GM23338 (cell line): Measurements from ENCODE around the gene CTSW. TPM values are rescaled to one million over a fixed set of nuclear protein-coding genes. Genes with fewer than 3 reads are reported as not detected.

Experiments used
- ATAC-seq: fragments of 200-7000 bp; cut with Tn5 transposase; 3 replicates; pipeline ENCODE4 v1.9.1; 2020
- DNase-seq: peaks from one replicate; pipeline ENCODE4 v3.0.0-alpha.2; 2015; ENCODE audit warnings: low spot score
- H2AFZ ChIP-seq: fragments of 200-600 bp; sonication (generic); 2 replicates; pipeline ENCODE4 v1.8.0; 2016; ENCODE audit warnings: antibody characterized with exemption, mild to moderate bottlenecking, moderate library complexity
- H3F3A ChIP-seq: fragments of 200-600 bp; sonication (generic); replicated peaks from 2 replicates; pipeline ENCODE4 v1.8.0; 2017; ENCODE audit warnings: antibody characterized with exemption, mixed run types, low read depth
- H3K27ac ChIP-seq: fragments of 200-600 bp; sonication (generic); 2 replicates; pipeline ENCODE4 v1.6.1; 2016; ENCODE audit warnings: low read depth
- H3K27me3 ChIP-seq: fragments of 200-600 bp; sonication (generic); 2 replicates; pipeline ENCODE4 v1.8.0; 2016; ENCODE audit warnings: mild to moderate bottlenecking, mixed run types, moderate library complexity; ENCODE audit not compliant: insufficient read depth
- H3K36me3 ChIP-seq: fragments of 200-600 bp; sonication (generic); 2 replicates; pipeline ENCODE4 v1.8.0; 2016; ENCODE audit warnings: mild to moderate bottlenecking; ENCODE audit not compliant: insufficient read depth
- H3K4me1 ChIP-seq: fragments of 200-600 bp; sonication (generic); 2 replicates; pipeline ENCODE4 v1.8.0; 2016; ENCODE audit warnings: mild to moderate bottlenecking, moderate library complexity; ENCODE audit not compliant: insufficient read depth
- H3K4me2 ChIP-seq: fragments of 200-600 bp; sonication (generic); 2 replicates; pipeline ENCODE4 v1.7.1; 2017; ENCODE audit warnings: mixed run types
- H3K4me3 ChIP-seq: fragments of 200-600 bp; sonication (generic); 2 replicates; pipeline ENCODE4 v1.6.1; 2016; ENCODE audit warnings: mixed run types
- H3K79me2 ChIP-seq: fragments of 200-600 bp; sonication (generic); replicated peaks from 2 replicates; pipeline ENCODE4 v1.8.0; 2017; ENCODE audit warnings: mild to moderate bottlenecking; ENCODE audit not compliant: insufficient read depth
- H3K9me2 ChIP-seq: fragments of 200-600 bp; sonication (generic); 2 replicates; pipeline ENCODE4 v1.8.0; 2017; ENCODE audit not compliant: insufficient read depth
- H4K20me1 ChIP-seq: fragments of 200-600 bp; sonication (generic); replicated peaks from 2 replicates; pipeline ENCODE4 v1.8.0; 2017; ENCODE audit warnings: mild to moderate bottlenecking; ENCODE audit not compliant: insufficient read depth
- H3K27ac Mint-ChIP-seq: 2 replicates; pipeline ENCODE4 v1.8.0; 2020; ENCODE audit warnings: inconsistent platforms, mild to moderate bottlenecking, moderate library complexity, mixed read lengths
- H3K27me3 Mint-ChIP-seq: 3 replicates; pipeline ENCODE4 v1.8.0; 2022; ENCODE audit warnings: low read depth, mild to moderate bottlenecking, moderate library complexity, mixed read lengths, inconsistent platforms; ENCODE audit not compliant: insufficient read depth, poor library complexity
- H3K36me3 Mint-ChIP-seq: 3 replicates; pipeline ENCODE4 v1.8.0; 2021; ENCODE audit warnings: low read depth, mild to moderate bottlenecking, inconsistent platforms, moderate library complexity, mixed read lengths
- H3K4me1 Mint-ChIP-seq: 3 replicates; pipeline ENCODE4 v1.8.0; 2020; ENCODE audit warnings: mild to moderate bottlenecking, inconsistent platforms, mixed read lengths
- H3K4me3 Mint-ChIP-seq: 3 replicates; pipeline ENCODE4 v1.8.0; 2021; ENCODE audit warnings: moderate library complexity, mild to moderate bottlenecking, inconsistent platforms, mixed read lengths
- H3K9me3 Mint-ChIP-seq: 3 replicates; pipeline ENCODE4 v1.8.0; 2020; ENCODE audit warnings: moderate library complexity, mild to moderate bottlenecking, inconsistent platforms, mixed read lengths
- CREB1 ChIP-seq: fragments of 250-450 bp; sonication (Bioruptor Pico); IDR thresholded peaks from 2 replicates; pipeline ENCODE4 v1.5.0; 2020; ENCODE audit warnings: low read depth, mild to moderate bottlenecking, moderate library complexity
- EZH2 ChIP-seq: fragments of 200-600 bp; sonication (generic); IDR thresholded peaks from one replicate; pipeline ENCODE4 v1.8.0; 2017; ENCODE audit warnings: antibody characterized with exemption, mild to moderate bottlenecking, low read depth; ENCODE audit not compliant: unreplicated experiment
- EZH2phosphoT487 ChIP-seq: fragments of 200-600 bp; sonication (generic); IDR thresholded peaks from one replicate; pipeline ENCODE4 v1.8.1; 2018; ENCODE audit warnings: antibody characterized with exemption; ENCODE audit not compliant: unreplicated experiment
- JUNB ChIP-seq: IDR thresholded peaks from one replicate; pipeline ENCODE4 v1.6.1; 2016; ENCODE audit warnings: antibody characterized with exemption; ENCODE audit not compliant: unreplicated experiment
- NANOG ChIP-seq: IDR thresholded peaks from 2 replicates; pipeline ENCODE4 v1.6.1; 2016; ENCODE audit warnings: antibody characterized with exemption, borderline replicate concordance
- POLR2AphosphoS5 ChIP-seq: IDR thresholded peaks from 2 replicates; pipeline ENCODE4 v1.6.1; 2016; ENCODE audit warnings: antibody characterized with exemption, low read depth
- STAT1 ChIP-seq: IDR thresholded peaks from one replicate; pipeline ENCODE4 v1.6.1; 2016; ENCODE audit warnings: antibody characterized with exemption; ENCODE audit not compliant: unreplicated experiment
- ZNF114 ChIP-seq: fragments of 250-450 bp; sonication (Bioruptor Pico); IDR thresholded peaks from 2 replicates; pipeline ENCODE4 v1.5.0; 2020; ENCODE audit warnings: mild to moderate bottlenecking, moderate library complexity
- ZNF331 ChIP-seq: fragments of 250-450 bp; sonication (Bioruptor Pico); IDR thresholded peaks from 2 replicates; pipeline ENCODE4 v1.5.0; 2020; ENCODE audit warnings: low read depth, mild to moderate bottlenecking, moderate library complexity
- polyA plus RNA-seq: library from polyadenylated mRNA; unstranded; fragments of >200 nt; fragmentation: Nextera tagmentation; extraction: Ambion mirVana; gene quantifications from 2 replicates; pipeline ENCODE4 v1.2.1, GENCODE V29; 2016
- total RNA-seq: library from RNA; depleted of rRNA; stranded (reverse); fragments of >200 nt; shearing (Covaris generic); gene quantifications from 2 replicates; pipeline ENCODE4 v1.2.3, GENCODE V29; 2014
- TF ChIP-seq, protein P1 (sequence below): IDR thresholded peaks from 2 replicates; pipeline ENCODE4 v1.6.1; 2016; ENCODE audit warnings: antibody characterized with exemption
- TF ChIP-seq, protein P2 (sequence below), 2 experiments: fragments of 200-600 bp in 1 of 2; sonication (generic) in 1 of 2; conservative IDR thresholded peaks; 2 replicates each; pipeline versions ENCODE4 v1.5.1 to v1.6.1; 2016 to 2017; ENCODE audit warnings: antibody characterized with exemption in 2 of 2, low read depth in 2 of 2, mild to moderate bottlenecking in 2 of 2, moderate library complexity in 1 of 2
- TF ChIP-seq, protein P3 (sequence below): IDR thresholded peaks from one replicate; pipeline ENCODE4 v1.6.1; 2018; ENCODE audit warnings: antibody characterized with exemption; ENCODE audit not compliant: unreplicated experiment
- TF ChIP-seq, protein P4 (sequence below): fragments of 250-450 bp; sonication (Bioruptor Pico); IDR thresholded peaks from 2 replicates; pipeline ENCODE4 v1.5.0; 2020; ENCODE audit warnings: mild to moderate bottlenecking, moderate library complexity

Gene CTSW
- total and polyA plus RNA-seq, 2 experiments from 2014 or later, result not detected

DNA sequence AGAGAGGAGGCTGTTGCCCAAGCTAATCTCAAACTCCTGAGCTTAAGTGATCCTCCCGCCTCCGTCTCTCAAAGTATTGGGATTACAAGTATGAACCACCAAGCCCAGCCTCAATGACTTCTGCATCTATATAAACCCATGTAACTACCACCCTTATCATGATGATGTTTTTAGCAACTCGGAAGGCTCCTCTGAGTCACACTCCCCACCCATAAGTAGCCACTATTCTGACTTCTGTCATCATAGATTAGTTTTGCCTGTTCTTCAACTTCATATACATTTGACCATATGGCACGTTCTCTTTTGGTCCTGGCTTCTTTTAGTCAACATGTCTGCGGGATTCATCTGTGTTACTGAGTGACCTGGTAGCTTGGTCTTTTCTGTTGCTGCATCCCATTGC, 27.0 kb downstream of the CTSW start:
- ATAC-seq (no peak), DNase-seq (no peak)
- peaks cover 43% of the 10 kb centered on the region for H3K27me3 ChIP-seq
- H3K36me3 ChIP-seq, result no peaks in the 10 kb centered on the region
- H3F3A ChIP-seq, result no peaks in the 10 kb centered on the region
- H3K9me2 ChIP-seq, result no peaks in the 10 kb centered on the region
- TF ChIP-seq EZH2phosphoT487 (no peak), POLR2AphosphoS5 (no peak), ZNF331 (CRISPR knock-in tag) (no peak), NANOG (no peak), JUNB (no peak), ZNF114 (CRISPR knock-in tag) (no peak), EZH2 (no peak), CREB1 (CRISPR knock-in tag) (no peak), STAT1 (no peak)
- TF ChIP-seq, protein P1, sequence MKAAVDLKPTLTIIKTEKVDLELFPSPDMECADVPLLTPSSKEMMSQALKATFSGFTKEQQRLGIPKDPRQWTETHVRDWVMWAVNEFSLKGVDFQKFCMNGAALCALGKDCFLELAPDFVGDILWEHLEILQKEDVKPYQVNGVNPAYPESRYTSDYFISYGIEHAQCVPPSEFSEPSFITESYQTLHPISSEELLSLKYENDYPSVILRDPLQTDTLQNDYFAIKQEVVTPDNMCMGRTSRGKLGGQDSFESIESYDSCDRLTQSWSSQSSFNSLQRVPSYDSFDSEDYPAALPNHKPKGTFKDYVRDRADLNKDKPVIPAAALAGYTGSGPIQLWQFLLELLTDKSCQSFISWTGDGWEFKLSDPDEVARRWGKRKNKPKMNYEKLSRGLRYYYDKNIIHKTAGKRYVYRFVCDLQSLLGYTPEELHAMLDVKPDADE, result no peak
- TF ChIP-seq, protein P2, sequence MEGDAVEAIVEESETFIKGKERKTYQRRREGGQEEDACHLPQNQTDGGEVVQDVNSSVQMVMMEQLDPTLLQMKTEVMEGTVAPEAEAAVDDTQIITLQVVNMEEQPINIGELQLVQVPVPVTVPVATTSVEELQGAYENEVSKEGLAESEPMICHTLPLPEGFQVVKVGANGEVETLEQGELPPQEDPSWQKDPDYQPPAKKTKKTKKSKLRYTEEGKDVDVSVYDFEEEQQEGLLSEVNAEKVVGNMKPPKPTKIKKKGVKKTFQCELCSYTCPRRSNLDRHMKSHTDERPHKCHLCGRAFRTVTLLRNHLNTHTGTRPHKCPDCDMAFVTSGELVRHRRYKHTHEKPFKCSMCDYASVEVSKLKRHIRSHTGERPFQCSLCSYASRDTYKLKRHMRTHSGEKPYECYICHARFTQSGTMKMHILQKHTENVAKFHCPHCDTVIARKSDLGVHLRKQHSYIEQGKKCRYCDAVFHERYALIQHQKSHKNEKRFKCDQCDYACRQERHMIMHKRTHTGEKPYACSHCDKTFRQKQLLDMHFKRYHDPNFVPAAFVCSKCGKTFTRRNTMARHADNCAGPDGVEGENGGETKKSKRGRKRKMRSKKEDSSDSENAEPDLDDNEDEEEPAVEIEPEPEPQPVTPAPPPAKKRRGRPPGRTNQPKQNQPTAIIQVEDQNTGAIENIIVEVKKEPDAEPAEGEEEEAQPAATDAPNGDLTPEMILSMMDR (conservative IDR thresholded peaks at IDR 0.05; ENCODE audit: low read depth in 2 of 2), result no peak
- TF ChIP-seq, protein P3, sequence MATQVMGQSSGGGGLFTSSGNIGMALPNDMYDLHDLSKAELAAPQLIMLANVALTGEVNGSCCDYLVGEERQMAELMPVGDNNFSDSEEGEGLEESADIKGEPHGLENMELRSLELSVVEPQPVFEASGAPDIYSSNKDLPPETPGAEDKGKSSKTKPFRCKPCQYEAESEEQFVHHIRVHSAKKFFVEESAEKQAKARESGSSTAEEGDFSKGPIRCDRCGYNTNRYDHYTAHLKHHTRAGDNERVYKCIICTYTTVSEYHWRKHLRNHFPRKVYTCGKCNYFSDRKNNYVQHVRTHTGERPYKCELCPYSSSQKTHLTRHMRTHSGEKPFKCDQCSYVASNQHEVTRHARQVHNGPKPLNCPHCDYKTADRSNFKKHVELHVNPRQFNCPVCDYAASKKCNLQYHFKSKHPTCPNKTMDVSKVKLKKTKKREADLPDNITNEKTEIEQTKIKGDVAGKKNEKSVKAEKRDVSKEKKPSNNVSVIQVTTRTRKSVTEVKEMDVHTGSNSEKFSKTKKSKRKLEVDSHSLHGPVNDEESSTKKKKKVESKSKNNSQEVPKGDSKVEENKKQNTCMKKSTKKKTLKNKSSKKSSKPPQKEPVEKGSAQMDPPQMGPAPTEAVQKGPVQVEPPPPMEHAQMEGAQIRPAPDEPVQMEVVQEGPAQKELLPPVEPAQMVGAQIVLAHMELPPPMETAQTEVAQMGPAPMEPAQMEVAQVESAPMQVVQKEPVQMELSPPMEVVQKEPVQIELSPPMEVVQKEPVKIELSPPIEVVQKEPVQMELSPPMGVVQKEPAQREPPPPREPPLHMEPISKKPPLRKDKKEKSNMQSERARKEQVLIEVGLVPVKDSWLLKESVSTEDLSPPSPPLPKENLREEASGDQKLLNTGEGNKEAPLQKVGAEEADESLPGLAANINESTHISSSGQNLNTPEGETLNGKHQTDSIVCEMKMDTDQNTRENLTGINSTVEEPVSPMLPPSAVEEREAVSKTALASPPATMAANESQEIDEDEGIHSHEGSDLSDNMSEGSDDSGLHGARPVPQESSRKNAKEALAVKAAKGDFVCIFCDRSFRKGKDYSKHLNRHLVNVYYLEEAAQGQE, result no peak
- TF ChIP-seq, protein P4, sequence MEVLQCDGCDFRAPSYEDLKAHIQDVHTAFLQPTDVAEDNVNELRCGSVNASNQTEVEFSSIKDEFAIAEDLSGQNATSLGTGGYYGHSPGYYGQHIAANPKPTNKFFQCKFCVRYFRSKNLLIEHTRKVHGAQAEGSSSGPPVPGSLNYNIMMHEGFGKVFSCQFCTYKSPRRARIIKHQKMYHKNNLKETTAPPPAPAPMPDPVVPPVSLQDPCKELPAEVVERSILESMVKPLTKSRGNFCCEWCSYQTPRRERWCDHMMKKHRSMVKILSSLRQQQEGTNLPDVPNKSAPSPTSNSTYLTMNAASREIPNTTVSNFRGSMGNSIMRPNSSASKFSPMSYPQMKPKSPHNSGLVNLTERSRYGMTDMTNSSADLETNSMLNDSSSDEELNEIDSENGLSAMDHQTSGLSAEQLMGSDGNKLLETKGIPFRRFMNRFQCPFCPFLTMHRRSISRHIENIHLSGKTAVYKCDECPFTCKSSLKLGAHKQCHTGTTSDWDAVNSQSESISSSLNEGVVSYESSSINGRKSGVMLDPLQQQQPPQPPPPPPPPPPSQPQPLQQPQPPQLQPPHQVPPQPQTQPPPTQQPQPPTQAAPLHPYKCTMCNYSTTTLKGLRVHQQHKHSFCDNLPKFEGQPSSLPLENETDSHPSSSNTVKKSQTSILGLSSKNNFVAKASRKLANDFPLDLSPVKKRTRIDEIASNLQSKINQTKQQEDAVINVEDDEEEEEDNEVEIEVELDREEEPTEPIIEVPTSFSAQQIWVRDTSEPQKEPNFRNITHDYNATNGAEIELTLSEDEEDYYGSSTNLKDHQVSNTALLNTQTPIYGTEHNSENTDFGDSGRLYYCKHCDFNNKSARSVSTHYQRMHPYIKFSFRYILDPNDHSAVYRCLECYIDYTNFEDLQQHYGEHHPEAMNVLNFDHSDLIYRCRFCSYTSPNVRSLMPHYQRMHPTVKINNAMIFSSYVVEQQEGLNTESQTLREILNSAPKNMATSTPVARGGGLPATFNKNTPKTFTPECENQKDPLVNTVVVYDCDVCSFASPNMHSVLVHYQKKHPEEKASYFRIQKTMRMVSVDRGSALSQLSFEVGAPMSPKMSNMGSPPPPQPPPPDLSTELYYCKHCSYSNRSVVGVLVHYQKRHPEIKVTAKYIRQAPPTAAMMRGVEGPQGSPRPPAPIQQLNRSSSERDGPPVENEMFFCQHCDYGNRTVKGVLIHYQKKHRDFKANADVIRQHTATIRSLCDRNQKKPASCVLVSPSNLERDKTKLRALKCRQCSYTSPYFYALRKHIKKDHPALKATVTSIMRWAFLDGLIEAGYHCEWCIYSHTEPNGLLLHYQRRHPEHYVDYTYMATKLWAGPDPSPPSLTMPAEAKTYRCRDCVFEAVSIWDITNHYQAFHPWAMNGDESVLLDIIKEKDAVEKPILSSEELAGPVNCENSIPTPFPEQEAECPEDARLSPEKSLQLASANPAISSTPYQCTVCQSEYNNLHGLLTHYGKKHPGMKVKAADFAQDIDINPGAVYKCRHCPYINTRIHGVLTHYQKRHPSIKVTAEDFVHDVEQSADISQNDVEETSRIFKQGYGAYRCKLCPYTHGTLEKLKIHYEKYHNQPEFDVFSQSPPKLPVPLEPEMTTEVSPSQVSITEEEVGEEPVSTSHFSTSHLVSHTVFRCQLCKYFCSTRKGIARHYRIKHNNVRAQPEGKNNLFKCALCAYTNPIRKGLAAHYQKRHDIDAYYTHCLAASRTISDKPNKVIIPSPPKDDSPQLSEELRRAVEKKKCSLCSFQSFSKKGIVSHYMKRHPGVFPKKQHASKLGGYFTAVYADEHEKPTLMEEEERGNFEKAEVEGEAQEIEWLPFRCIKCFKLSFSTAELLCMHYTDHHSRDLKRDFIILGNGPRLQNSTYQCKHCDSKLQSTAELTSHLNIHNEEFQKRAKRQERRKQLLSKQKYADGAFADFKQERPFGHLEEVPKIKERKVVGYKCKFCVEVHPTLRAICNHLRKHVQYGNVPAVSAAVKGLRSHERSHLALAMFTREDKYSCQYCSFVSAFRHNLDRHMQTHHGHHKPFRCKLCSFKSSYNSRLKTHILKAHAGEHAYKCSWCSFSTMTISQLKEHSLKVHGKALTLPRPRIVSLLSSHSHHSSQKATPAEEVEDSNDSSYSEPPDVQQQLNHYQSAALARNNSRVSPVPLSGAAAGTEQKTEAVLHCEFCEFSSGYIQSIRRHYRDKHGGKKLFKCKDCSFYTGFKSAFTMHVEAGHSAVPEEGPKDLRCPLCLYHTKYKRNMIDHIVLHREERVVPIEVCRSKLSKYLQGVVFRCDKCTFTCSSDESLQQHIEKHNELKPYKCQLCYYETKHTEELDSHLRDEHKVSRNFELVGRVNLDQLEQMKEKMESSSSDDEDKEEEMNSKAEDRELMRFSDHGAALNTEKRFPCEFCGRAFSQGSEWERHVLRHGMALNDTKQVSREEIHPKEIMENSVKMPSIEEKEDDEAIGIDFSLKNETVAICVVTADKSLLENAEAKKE (CRISPR knock-in tag), result no peak
- H3K4me3 ChIP-seq, result no peak overlapping the region
- Mint-ChIP-seq H3K9me3 (no peaks in the 10 kb centered on the region), H3K4me1 (peaks cover 5% of the 10 kb centered on the region), H3K27ac (no peak overlapping the region), H3K4me3 (no peak overlapping the region; the same call in 2 of the 3 replicates), H3K27me3 (peaks cover 28% of the 10 kb centered on the region), H3K36me3 (no peaks in the 10 kb centered on the region)
- H2AFZ ChIP-seq, result no peak overlapping the region
- no peak overlapping the region for H3K27ac ChIP-seq
- no peak overlapping the region for H3K4me2 ChIP-seq
- no peaks in the 10 kb centered on the region for H4K20me1 ChIP-seq
- H3K4me1 ChIP-seq, result no peaks in the 10 kb centered on the region; the same call in 1 of the 2 replicates
- H3K79me2 ChIP-seq, result no peaks in the 10 kb centered on the region
